Esophagus (tissue), 2 donors: Measurements from ENCODE around the gene ABCB10. TPM values are rescaled to one million over a fixed set of nuclear protein-coding genes. Genes with fewer than 3 reads are reported as not detected.
"Not testable (repeated sequence)": the region's sequence is repeated elsewhere in the genome, so short reads cannot be mapped to it uniquely, and the experiment has no call there.

ENCODE experiments used
- H3K27ac ChIP-seq, 2 donors: one replicate each; pipeline ENCODE4 v1.5.1; 2013; ENCODE audit warnings: low read depth in 2 of 2, mild to moderate bottlenecking in 2 of 2, inconsistent platforms in 1 of 2, low read length in 1 of 2, moderate library complexity in 1 of 2
- H3K27me3 ChIP-seq, 2 donors: one replicate each; pipeline ENCODE4 v1.6.1; 2013; ENCODE audit warnings: low read length in 2 of 2, control low read depth in 1 of 2, mild to moderate bottlenecking in 1 of 2; ENCODE audit not compliant: insufficient read depth in 2 of 2, control insufficient read depth in 1 of 2
- H3K36me3 ChIP-seq, 2 donors: one replicate each; pipeline ENCODE4 v1.6.1; 2013; ENCODE audit warnings: low read length in 1 of 2; ENCODE audit not compliant: control insufficient read depth in 2 of 2, insufficient read depth in 2 of 2
- H3K4me1 ChIP-seq, 2 donors: one replicate each; pipeline ENCODE4 v1.6.1; 2013; ENCODE audit warnings: low read length in 1 of 2; ENCODE audit not compliant: control insufficient read depth in 2 of 2, insufficient read depth in 2 of 2
- H3K4me3 ChIP-seq, 2 donors: one replicate each; pipeline ENCODE4 v1.5.1; 2013; ENCODE audit warnings: low read length in 2 of 2, mild to moderate bottlenecking in 2 of 2, low read depth in 1 of 2, moderate library complexity in 1 of 2
- H3K9me3 ChIP-seq, 2 donors: one replicate each; pipeline ENCODE4 v1.6.1; 2013; ENCODE audit warnings: mild to moderate bottlenecking in 2 of 2, low read depth in 1 of 2, low read length in 1 of 2, moderate library complexity in 1 of 2; ENCODE audit not compliant: control insufficient read depth in 2 of 2, insufficient read depth in 1 of 2
- WGBS, 2 donors: extraction: QIAGEN DNeasy Blood & Tissue Kit; methylation state at CpG; one replicate each; pipeline ENCODE4 v1.1.7; 2013; 5-methylcytosine and 5-hydroxymethylcytosine counted together
- polyA plus RNA-seq, 2 donors: library from polyadenylated mRNA; stranded (reverse); fragments of 200-250 nt; gene quantifications; one replicate each; pipeline ENCODE4 v1.2.3, GENCODE V29; 2013
- donor health status: healthy with polysubstance abuse.
- donor health status: Bipolar disorder and iron deficiency.

ABCB10 gene
- polyA plus RNA-seq: 1 to 10 TPM; 5.9 to 6.4 TPM

DNA sequence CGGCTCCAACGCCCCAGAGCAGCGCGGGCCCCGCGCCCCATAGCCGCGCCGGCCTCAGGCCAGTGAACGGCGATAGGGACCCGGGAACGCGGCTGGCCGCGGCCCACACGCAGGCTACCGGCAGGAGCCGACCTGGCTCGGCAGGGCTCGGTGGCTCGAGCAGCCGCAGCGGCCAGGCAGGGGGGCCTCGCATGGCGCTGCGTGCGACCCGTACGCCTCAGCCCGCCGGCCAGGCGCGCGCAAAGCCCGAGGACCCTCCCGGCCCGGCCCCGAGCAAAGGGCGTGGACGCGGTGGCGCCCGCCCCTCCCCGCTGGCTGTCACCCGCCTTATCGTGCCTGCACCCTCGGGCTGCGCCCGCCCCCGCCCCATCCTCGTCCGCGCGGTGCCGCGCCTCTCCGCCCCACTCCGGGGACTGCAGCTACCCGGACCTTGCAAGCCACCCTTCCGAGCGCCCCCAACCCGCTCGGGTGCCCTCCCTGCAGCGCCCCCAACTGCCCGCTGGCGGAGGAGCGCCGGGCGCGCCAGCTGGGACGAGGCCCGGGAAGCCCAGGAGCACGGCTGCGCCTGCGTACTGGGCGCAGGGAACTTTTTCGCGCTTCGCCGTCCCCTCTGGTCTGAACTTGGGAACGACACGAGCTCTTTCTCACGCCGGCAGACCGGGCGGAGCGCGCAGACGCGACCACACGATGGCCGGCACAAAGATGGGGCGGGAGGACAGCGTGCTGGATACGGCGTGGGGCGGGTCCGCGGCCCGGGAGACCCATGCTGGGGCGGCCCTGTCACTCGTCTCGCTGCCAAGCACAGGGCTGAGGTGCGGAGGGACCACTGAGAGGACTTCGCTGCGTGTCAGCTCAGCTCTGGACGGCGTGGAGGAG, at the start of gene ABCB10:
TSS of gene ABCB10 (minus strand) at position 248 of the 876 bp plus-strand sequence. CDS start at position 193, 55 bp downstream.
- H3K4me1 ChIP-seq: peaks cover 0 to 7% of the 10 kb centered on the region in 2 donors
- peak within 1 kb of the TSS; percentile 85 to 90 for H3K27ac ChIP-seq
- no peaks in the 10 kb centered on the region for H3K36me3 ChIP-seq
- WGBS, 2 donors: 0% methylated on average over 81 to 109 of the region's 109 CpGs
- H3K9me3 ChIP-seq: no peaks in the 10 kb centered on the region
- H3K27me3 ChIP-seq: no peaks in the 10 kb centered on the region
- peak within 1 kb of the TSS; percentile 72 to 91 for H3K4me3 ChIP-seq

DNA sequence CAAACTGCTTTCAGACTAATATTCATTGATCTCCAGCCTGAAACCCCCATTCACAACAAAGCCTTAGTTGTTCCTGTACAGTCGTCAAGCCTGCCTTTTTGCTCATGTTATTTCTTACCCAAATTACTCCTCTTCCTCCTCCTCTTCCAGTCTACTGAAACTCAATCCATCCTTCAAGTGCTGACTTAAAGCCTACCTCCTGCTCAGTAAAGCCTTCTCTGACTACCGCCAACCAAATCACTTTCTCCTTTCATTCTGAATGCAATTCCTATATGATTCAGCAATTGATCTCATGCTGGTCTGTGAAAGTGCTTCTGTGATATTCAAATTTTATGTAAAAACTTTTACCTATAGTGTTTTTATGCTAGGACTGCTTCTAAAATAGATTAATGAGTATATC, 48.9 kb upstream of the ABCB10 start:
- 86 to 89% methylated on average over 2 of the region's 2 CpGs for WGBS, 2 donors
- H3K36me3 ChIP-seq: peaks cover 16 to 19% of the 10 kb centered on the region in 2 donors
- H3K4me3 ChIP-seq: no peak overlapping the region
- H3K27me3 ChIP-seq: no peaks in the 10 kb centered on the region
- no peak overlapping the region for H3K27ac ChIP-seq
- no peaks in the 10 kb centered on the region for H3K4me1 ChIP-seq
- no peaks in the 10 kb centered on the region for H3K9me3 ChIP-seq

DNA sequence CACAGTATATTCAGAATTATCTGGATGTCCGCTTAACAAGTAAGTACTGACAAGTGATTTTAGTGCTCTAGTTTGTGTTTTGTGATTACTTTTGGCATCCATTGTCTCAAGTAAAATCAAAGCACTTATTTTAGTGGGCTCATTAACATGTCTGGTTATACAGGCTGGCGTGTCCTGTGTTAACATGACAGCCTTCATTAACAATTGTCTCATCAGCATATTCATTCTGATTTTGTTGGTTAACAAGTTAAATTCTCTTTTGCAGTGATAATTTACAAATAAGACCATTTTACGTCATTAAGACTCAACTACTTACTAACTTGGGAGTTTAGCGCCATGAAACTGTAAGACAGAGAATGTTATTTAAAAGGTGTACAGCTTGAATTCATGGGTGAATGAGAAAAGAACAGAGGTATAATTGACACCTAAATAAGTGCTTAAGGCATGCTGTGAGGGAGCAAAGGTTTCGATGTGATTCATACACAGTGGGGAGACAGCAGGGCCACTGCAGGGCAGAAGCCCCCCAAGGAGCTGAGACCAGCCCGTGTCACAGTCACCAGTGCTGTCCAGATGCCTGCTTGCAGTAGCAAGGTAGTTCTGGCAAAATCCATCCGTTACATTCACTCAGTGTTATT, 45.0 kb upstream of the ABCB10 start:
- Histone ChIP-seq H3K36me3 (peaks cover 9 to 12% of the 10 kb centered on the region in 2 donors), H3K9me3 (no peaks in the 10 kb centered on the region), H3K27ac (no peak overlapping the region), H3K27me3 (no peaks in the 10 kb centered on the region), H3K4me3 (no peak overlapping the region), H3K4me1 (no peaks in the 10 kb centered on the region)
- 88 to 89% methylated on average over 7 of the region's 7 CpGs for WGBS, 2 donors

DNA sequence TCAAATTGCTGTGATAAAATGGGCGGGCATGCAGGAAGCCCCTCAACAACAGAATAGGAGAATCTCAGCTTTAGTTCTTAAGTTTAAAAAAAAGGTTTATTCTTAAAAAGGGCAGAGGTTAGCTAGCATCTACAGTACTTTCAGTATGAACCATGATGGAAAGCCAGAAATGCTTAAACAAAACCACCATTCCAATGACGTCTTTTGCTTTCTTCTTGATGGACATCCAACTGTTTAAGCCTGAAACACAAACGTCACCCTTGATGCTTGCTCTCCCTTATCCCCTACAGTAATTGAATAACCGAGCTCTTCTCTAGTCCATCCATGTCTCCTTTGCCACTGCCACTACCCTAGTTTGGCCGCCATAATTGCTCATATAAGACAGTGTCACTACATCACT, 41.7 kb upstream of the ABCB10 start:
- no peak overlapping the region for H3K27ac ChIP-seq
- no peaks in the 10 kb centered on the region for H3K9me3 ChIP-seq
- 88 to 92% methylated on average over 5 of the region's 5 CpGs for WGBS, 2 donors
- H3K27me3 ChIP-seq: no peaks in the 10 kb centered on the region
- H3K4me1 ChIP-seq: no peaks in the 10 kb centered on the region
- H3K36me3 ChIP-seq: peaks cover 9 to 12% of the 10 kb centered on the region in 2 donors
- no peak overlapping the region for H3K4me3 ChIP-seq

DNA sequence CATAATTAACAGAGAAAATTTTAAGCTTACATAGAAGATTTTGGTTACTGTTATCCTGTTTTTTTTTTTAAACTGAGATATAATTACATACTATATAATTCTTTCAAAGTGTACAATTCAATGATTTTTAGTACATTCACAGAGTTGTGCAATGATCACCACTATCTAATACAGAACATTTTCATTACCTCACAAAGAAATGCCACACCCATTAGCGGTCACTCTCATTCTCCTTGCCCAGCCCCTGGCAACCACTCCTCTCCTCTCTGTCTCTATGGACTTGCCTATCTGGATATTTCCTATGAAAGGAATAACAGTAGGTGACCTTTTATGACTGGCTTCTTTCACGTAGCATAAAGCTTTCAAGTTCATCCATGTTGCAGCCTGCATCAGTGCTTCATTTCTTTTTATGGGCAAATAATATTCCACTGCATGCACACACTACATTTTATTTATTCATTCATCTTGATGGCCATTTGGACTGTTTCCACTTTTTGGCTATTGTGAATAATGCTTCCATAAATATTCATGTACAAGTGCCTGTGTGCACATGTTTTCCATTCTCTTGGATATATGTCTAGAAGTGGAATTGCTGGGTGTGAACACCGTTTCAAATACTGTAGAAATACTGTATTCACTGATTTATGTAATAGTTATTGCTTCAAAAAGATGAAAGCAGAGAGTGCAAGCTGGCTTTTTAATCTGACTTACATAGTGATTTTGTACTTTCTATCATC, 40.9 kb upstream of the ABCB10 start:
- 77 to 83% methylated on average over 3 of the region's 3 CpGs for WGBS, 2 donors
- Histone ChIP-seq H3K4me3 (no peak overlapping the region), H3K27me3 (no peaks in the 10 kb centered on the region), H3K36me3 (peaks cover 13 to 18% of the 10 kb centered on the region in 2 donors), H3K9me3 (peaks cover 0 to 2% of the 10 kb centered on the region in 2 donors), H3K4me1 (no peaks in the 10 kb centered on the region), H3K27ac (no peak overlapping the region)

DNA sequence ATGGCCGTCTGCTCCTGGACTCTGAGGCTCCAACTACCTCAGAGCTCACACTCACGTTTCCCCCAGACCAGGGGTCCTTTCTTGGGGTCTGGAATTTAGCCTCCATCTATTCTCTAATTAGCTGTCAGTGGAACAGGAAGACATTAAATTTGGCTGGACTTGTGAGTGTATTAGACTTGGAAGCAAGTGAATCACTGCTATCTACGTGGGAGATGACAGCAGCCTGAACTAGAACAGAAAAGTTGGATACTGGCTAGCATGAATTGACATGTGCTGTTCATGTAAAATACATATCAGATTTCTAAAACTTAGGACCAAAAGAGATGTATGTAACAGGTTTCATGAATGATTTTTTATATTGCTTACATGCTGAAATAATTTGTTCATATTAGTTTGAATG, 39.4 kb upstream of the ABCB10 start:
- H3K9me3 ChIP-seq: peaks cover 0 to 2% of the 10 kb centered on the region in 2 donors
- H3K36me3 ChIP-seq: peaks cover 16 to 23% of the 10 kb centered on the region in 2 donors
- peaks cover 0 to 2% of the 10 kb centered on the region in 2 donors for H3K4me1 ChIP-seq
- H3K27ac ChIP-seq: peak overlapping the region; percentile 38 to 76
- no peaks in the 10 kb centered on the region for H3K27me3 ChIP-seq
- WGBS, 2 donors: 64 to 67% methylated on average over 3 of the region's 3 CpGs
- no peak overlapping the region for H3K4me3 ChIP-seq

DNA sequence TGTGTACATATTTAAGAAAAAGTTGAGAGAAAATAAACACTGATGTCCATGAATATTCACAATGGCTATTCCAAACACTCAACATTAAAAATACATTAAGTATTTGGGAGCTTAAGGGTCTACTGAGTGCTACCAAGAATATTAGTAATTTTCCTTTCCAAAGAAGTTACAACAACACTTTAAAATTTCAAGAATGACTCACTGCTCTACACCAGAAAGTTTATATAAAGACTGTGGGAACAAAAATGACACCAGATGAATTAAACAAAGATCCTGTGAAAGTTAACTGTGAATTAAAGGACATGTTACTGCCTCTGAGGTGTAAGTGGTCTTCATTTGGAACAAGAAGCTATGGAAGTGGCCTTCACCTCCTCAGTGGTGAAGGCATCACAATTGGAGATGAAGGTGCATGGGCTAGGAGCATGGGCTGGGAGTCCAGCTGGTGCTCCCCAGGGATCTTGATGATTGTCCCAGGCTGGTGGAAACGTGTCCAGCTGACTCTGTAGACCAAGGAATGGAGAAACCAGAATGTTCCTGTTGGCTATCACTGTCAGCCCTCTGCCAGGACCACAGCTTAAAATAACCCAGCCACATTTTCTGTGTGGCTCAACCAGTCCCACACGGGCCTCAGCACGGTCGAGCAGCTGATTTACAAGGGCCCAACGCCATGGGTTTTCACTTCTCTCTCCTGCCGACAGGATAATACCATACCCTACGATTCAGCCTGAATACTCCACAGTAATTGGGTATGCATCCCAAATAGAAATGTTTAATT, 38.6 kb upstream of the ABCB10 start:
- Histone ChIP-seq H3K4me3 (no peak overlapping the region), H3K4me1 (peaks cover 0 to 2% of the 10 kb centered on the region in 2 donors), H3K27me3 (no peaks in the 10 kb centered on the region), H3K9me3 (peaks cover 0 to 2% of the 10 kb centered on the region in 2 donors), H3K36me3 (peaks cover 12 to 18% of the 10 kb centered on the region in 2 donors), H3K27ac (peak overlapping the region; percentile 65 to 74)
- 63% methylated on average over 7 of the region's 7 CpGs for WGBS, 2 donors

DNA sequence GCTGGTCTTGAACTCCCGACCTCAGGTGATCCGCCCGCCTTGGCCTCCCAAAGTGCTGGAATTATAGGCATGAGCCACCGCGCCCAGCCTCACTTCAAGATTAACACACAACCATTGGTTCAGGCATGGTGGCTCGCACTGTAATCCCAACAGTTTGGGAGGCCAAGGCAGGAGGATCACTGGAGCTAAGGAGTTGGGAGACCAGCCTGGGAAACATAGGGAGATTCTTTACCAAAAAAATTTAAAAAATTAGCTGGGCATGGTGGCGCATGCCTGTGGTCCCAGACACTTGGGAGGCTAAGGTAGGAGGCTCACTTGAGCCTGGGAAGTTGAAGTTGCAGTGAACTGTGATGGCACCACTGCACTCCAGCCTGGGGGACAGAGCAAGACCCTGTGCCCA, 37.4 kb upstream of the ABCB10 start:
- not testable (repeated sequence) for H3K4me1 ChIP-seq, H3K27me3 ChIP-seq, H3K4me3 ChIP-seq, H3K27ac ChIP-seq, H3K9me3 ChIP-seq
- 99 to 100% methylated on average over 5 to 7 of the region's 7 CpGs for WGBS, 2 donors
- peaks cover 12 to 15% of the 10 kb centered on the region in 2 donors for H3K36me3 ChIP-seq
